H9 (cell line): ENCODE results near the gene GPATCH1. TPM values are rescaled to one million over a fixed set of nuclear protein-coding genes. Genes with fewer than 3 reads are reported as not detected.
"Not testable (repeated sequence)": the region's sequence is repeated elsewhere in the genome, so short reads cannot be mapped to it uniquely, and the experiment has no call there.

Source experiments
- DNase-seq: peaks from one replicate; pipeline ENCODE4 v3.0.0-alpha.2; 2017
- H2AFZ ChIP-seq: one replicate; pipeline ENCODE4 v1.6.1; 2013; ENCODE audit warnings: mild to moderate bottlenecking, low read length, control low read depth, moderate library complexity
- H2AK5ac ChIP-seq: 2 replicates; pipeline ENCODE4 v1.6.1; 2013; ENCODE audit warnings: low read length, control low read depth, mixed read lengths; ENCODE audit not compliant: insufficient read length
- H2BK120ac ChIP-seq: one replicate; pipeline ENCODE4 v1.6.1; 2013; ENCODE audit warnings: low read depth, mild to moderate bottlenecking, low read length, control low read depth, inconsistent platforms; ENCODE audit not compliant: poor library complexity, severe bottlenecking
- H2BK12ac ChIP-seq: 2 replicates; pipeline ENCODE4 v1.6.1; 2013; ENCODE audit warnings: low read length, control low read depth, mixed read lengths, low read depth; ENCODE audit not compliant: insufficient read length
- H2BK15ac ChIP-seq: 2 replicates; pipeline ENCODE4 v1.6.1; 2013; ENCODE audit warnings: low read depth, low read length, control low read depth
- H2BK20ac ChIP-seq: one replicate; pipeline ENCODE4 v1.6.1; 2013; ENCODE audit warnings: low read depth, mild to moderate bottlenecking, low read length, control low read depth, inconsistent platforms; ENCODE audit not compliant: poor library complexity, severe bottlenecking
- H2BK5ac ChIP-seq: 2 replicates; pipeline ENCODE4 v1.6.1; 2013; ENCODE audit warnings: low read length, control low read depth, mixed read lengths; ENCODE audit not compliant: insufficient read length
- H3K14ac ChIP-seq: 2 replicates; pipeline ENCODE4 v1.6.1; 2013; ENCODE audit warnings: low read length, control low read depth; ENCODE audit not compliant: insufficient read depth
- H3K18ac ChIP-seq: 2 replicates; pipeline ENCODE4 v1.6.1; 2013; ENCODE audit warnings: low read depth, mild to moderate bottlenecking, mixed read lengths, low read length, control low read depth; ENCODE audit not compliant: insufficient read length
- H3K23ac ChIP-seq: 2 replicates; pipeline ENCODE4 v1.6.1; 2013; ENCODE audit warnings: low read length, control low read depth, mixed read lengths, low read depth; ENCODE audit not compliant: insufficient read length
- H3K23me2 ChIP-seq: 2 replicates; pipeline ENCODE4 v1.6.1; 2013; ENCODE audit warnings: low read depth, mild to moderate bottlenecking, mixed read lengths, low read length, control low read depth; ENCODE audit not compliant: insufficient read length, poor library complexity, severe bottlenecking
- H3K27ac ChIP-seq: 2 replicates; pipeline ENCODE4 v1.5.1; 2013; ENCODE audit warnings: low read length, control low read depth, mixed read lengths, low read depth; ENCODE audit not compliant: insufficient read length
- H3K27me3 ChIP-seq: 2 replicates; pipeline ENCODE4 v1.6.1; 2013; ENCODE audit warnings: low read length, control low read depth, inconsistent platforms; ENCODE audit not compliant: insufficient read depth
- H3K4ac ChIP-seq: 2 replicates; pipeline ENCODE4 v1.6.1; 2013; ENCODE audit warnings: low read depth, mild to moderate bottlenecking, control low read depth, inconsistent platforms, low read length, moderate library complexity
- H3K4me1 ChIP-seq: 2 replicates; pipeline ENCODE4 v1.6.1; 2013; ENCODE audit warnings: low read length, control low read depth, inconsistent platforms; ENCODE audit not compliant: insufficient read depth
- H3K4me2 ChIP-seq: 2 replicates; pipeline ENCODE4 v1.6.1; 2013; ENCODE audit warnings: low read length, control low read depth, mixed read lengths; ENCODE audit not compliant: insufficient read length, insufficient read depth
- H3K56ac ChIP-seq: 2 replicates; pipeline ENCODE4 v1.6.1; 2013; ENCODE audit warnings: low read depth, mild to moderate bottlenecking, mixed read lengths, low read length, control low read depth; ENCODE audit not compliant: insufficient read length
- H3K79me1 ChIP-seq: 2 replicates; pipeline ENCODE4 v1.6.1; 2013; ENCODE audit warnings: low read depth, mild to moderate bottlenecking, moderate library complexity, low read length, control low read depth, inconsistent platforms; ENCODE audit not compliant: insufficient read depth, poor library complexity, severe bottlenecking
- H3K79me2 ChIP-seq: 2 replicates; pipeline ENCODE4 v1.6.1; 2013; ENCODE audit warnings: low read length, control low read depth, inconsistent platforms; ENCODE audit not compliant: insufficient read depth
- H3K9ac ChIP-seq: 2 replicates; pipeline ENCODE4 v1.6.1; 2013; ENCODE audit warnings: low read length, control low read depth, mixed read lengths; ENCODE audit not compliant: insufficient read length; ENCODE audit errors: extremely low read depth
- H3K9me3 ChIP-seq: one replicate; pipeline ENCODE4 v1.6.1; 2013; ENCODE audit warnings: low read depth, low read length, inconsistent platforms; ENCODE audit not compliant: control insufficient read depth
- H3T11ph ChIP-seq: one replicate; pipeline ENCODE4 v1.6.1; 2013; ENCODE audit warnings: mild to moderate bottlenecking, low read length, control low read depth, inconsistent platforms
- H4K20me1 ChIP-seq: one replicate; pipeline ENCODE4 v1.6.1; 2013; ENCODE audit not compliant: control insufficient read depth, insufficient read length, insufficient read depth
- H4K5ac ChIP-seq: 2 replicates; pipeline ENCODE4 v1.6.1; 2013; ENCODE audit warnings: low read depth, mild to moderate bottlenecking, mixed read lengths, low read length, control low read depth; ENCODE audit not compliant: insufficient read length
- H4K8ac ChIP-seq: replicated peaks from 2 replicates; pipeline ENCODE4 v1.6.1; 2013; ENCODE audit warnings: low read length, control low read depth, mixed read lengths, low read depth; ENCODE audit not compliant: insufficient read length
- H4K91ac ChIP-seq: 2 replicates; pipeline ENCODE4 v1.6.1; 2013; ENCODE audit warnings: low read depth, mild to moderate bottlenecking, moderate library complexity, mixed read lengths, low read length, control low read depth; ENCODE audit not compliant: insufficient read length
- H3K27ac Mint-ChIP-seq, 3 experiments: 2 replicates in 2 of 3; 3 replicates in 1 of 3; pipeline ENCODE4 v1.8.0; 2020 to 2021; ENCODE audit warnings: mixed read lengths in 3 of 3, mild to moderate bottlenecking in 1 of 3, moderate library complexity in 1 of 3
- H3K27me3 Mint-ChIP-seq: 2 replicates; pipeline ENCODE4 v1.8.0; 2021; ENCODE audit warnings: low read depth, mild to moderate bottlenecking, moderate library complexity, mixed read lengths
- H3K36me3 Mint-ChIP-seq, 3 experiments: 2 replicates in 2 of 3; 3 replicates in 1 of 3; pipeline ENCODE4 v1.8.0; 2020 to 2021; ENCODE audit warnings: low read depth in 3 of 3, mixed read lengths in 3 of 3; ENCODE audit not compliant: insufficient read depth in 1 of 3
- H3K4me1 Mint-ChIP-seq, 2 experiments: 2 replicates each; pipeline ENCODE4 v1.8.0; 2020; ENCODE audit warnings: mixed read lengths in 2 of 2
- H3K4me3 Mint-ChIP-seq, 2 experiments: 2 replicates in 1 of 2; 3 replicates in 1 of 2; pipeline ENCODE4 v1.8.0; 2020 to 2021; ENCODE audit warnings: mild to moderate bottlenecking in 2 of 2, mixed read lengths in 2 of 2, moderate library complexity in 1 of 2
- H3K9me3 Mint-ChIP-seq, 2 experiments: 2 replicates in 1 of 2; 3 replicates in 1 of 2; pipeline ENCODE4 v1.8.0; 2020; ENCODE audit warnings: mild to moderate bottlenecking in 2 of 2, mixed read lengths in 2 of 2, moderate library complexity in 1 of 2
- WGBS: extraction: QIAGEN DNeasy Blood & Tissue Kit; methylation state at CpG from one replicate; pipeline ENCODE4 v1.1.7; 2013; ENCODE audit warnings: missing lambda C conversion rate, low lambda C conversion rate, mixed read lengths; ENCODE audit not compliant: insufficient read length; ENCODE audit errors: extremely low coverage; 5-methylcytosine and 5-hydroxymethylcytosine counted together
- total RNA-seq: library from RNA; stranded (reverse); gene quantifications from 2 replicates; pipeline ENCODE4 v1.2.1, GENCODE V29; 2021
- TF ChIP-seq, protein P1 (sequence below): fragments of 200-600 bp; sonication (generic); conservative IDR thresholded peaks from 3 replicates; pipeline ENCODE4 v1.8.0; 2021; ENCODE audit warnings: antibody characterized with exemption, mild to moderate bottlenecking

The GPATCH1 gene
- total RNA-seq, 1 experiment from 2014 or later: 11.7 TPM

DNA sequence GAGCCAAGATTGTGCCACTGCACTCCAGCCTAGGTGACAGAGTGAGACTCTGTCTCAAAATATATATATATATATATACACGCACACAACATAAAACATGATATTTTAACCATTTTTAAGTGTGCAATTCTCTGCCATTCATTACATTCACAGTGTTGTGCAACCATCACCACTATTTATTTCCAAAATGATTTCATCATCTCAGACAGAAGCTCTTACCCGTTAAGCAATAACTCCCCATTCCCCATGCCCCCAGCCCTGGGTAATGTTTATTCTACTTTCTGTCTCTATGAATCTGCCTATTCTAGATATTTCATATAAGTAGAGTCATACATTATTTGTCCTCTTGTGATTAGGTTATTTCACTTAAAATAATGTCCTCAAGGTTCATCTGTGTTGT is 71.2 kb downstream of the GPATCH1 start:
- no peak overlapping the region for H3K18ac ChIP-seq
- Mint-ChIP-seq H3K4me3 (no peak overlapping the region), H3K9me3 (no peaks in the 10 kb centered on the region), H3K36me3 (no peaks in the 10 kb centered on the region), H3K27ac (no peak overlapping the region), H3K4me1 (peaks cover 0 to 2% of the 10 kb centered on the region in 2 experiments; a peak in 1 of 4 replicates), H3K27me3 (no peaks in the 10 kb centered on the region; the same call in 1 of the 2 replicates)
- no peak overlapping the region for H3K4ac ChIP-seq
- no peaks in the 10 kb centered on the region for H3K79me2 ChIP-seq
- no peak for DNase-seq
- H3K9me3 ChIP-seq: no peaks in the 10 kb centered on the region
- H3K79me1 ChIP-seq: no peaks in the 10 kb centered on the region
- H4K8ac ChIP-seq: no peak overlapping the region
- H2BK12ac ChIP-seq: no peak overlapping the region
- TF ChIP-seq, protein P1, sequence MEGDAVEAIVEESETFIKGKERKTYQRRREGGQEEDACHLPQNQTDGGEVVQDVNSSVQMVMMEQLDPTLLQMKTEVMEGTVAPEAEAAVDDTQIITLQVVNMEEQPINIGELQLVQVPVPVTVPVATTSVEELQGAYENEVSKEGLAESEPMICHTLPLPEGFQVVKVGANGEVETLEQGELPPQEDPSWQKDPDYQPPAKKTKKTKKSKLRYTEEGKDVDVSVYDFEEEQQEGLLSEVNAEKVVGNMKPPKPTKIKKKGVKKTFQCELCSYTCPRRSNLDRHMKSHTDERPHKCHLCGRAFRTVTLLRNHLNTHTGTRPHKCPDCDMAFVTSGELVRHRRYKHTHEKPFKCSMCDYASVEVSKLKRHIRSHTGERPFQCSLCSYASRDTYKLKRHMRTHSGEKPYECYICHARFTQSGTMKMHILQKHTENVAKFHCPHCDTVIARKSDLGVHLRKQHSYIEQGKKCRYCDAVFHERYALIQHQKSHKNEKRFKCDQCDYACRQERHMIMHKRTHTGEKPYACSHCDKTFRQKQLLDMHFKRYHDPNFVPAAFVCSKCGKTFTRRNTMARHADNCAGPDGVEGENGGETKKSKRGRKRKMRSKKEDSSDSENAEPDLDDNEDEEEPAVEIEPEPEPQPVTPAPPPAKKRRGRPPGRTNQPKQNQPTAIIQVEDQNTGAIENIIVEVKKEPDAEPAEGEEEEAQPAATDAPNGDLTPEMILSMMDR: no peak
- no peak overlapping the region for H2BK120ac ChIP-seq
- no peak overlapping the region for H3K4me2 ChIP-seq
- H3T11ph ChIP-seq: no peak overlapping the region
- no CpG with 5 or more reads among the region's 2 CpGs for WGBS
- H3K27me3 ChIP-seq: no peaks in the 10 kb centered on the region
- H3K23me2 ChIP-seq: no peaks in the 10 kb centered on the region
- no peaks in the 10 kb centered on the region for H4K20me1 ChIP-seq
- H3K14ac ChIP-seq: no peak overlapping the region
- H2AK5ac ChIP-seq: no peak overlapping the region
- H2BK15ac ChIP-seq: no peak overlapping the region
- H4K5ac ChIP-seq: no peak overlapping the region
- no peak overlapping the region for H4K91ac ChIP-seq
- no peak overlapping the region for H3K9ac ChIP-seq
- H2BK5ac ChIP-seq: no peak overlapping the region
- no peak overlapping the region for H3K27ac ChIP-seq
- no peaks in the 10 kb centered on the region for H3K4me1 ChIP-seq
- H3K56ac ChIP-seq: no peak overlapping the region
- H2BK20ac ChIP-seq: no peak overlapping the region
- no peak overlapping the region for H2AFZ ChIP-seq
- H3K23ac ChIP-seq: no peak overlapping the region

DNA sequence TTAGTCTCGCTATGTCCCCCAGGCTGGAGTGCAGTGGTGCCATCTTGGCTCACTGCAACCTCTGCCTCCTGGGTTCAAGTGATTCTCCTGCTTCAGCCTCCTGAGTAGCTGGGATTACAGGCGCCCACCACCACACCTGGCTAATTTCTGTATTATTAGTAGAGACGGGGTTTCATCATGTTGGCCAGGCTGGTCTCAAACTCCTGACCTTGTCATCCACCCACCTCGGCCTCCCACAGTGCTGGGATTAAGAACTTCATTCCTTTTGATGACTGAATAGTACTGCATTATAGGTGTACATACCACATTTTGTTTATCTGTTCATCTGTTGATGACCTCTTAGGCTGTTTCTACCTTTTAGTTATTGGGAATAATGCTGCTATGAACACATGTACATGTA is 71.6 kb downstream of the GPATCH1 start:
- not testable (repeated sequence) for H3K27me3 Mint-ChIP-seq, H4K5ac ChIP-seq, H3K4ac ChIP-seq, H3K79me2 ChIP-seq, DNase-seq, H3K9me3 ChIP-seq, H3K27me3 ChIP-seq, H3K79me1 ChIP-seq, H2BK12ac ChIP-seq, H3K14ac ChIP-seq, H2AFZ ChIP-seq, H3K23me2 ChIP-seq, H2BK120ac ChIP-seq, H3K36me3 Mint-ChIP-seq, H3K9ac ChIP-seq, H3K9me3 Mint-ChIP-seq, H3K4me1 Mint-ChIP-seq, H3K18ac ChIP-seq, H3K4me2 ChIP-seq, H3K4me1 ChIP-seq, H2AK5ac ChIP-seq, H2BK15ac ChIP-seq, H2BK20ac ChIP-seq, H3K27ac Mint-ChIP-seq, H4K20me1 ChIP-seq, H3K23ac ChIP-seq, H4K8ac ChIP-seq, H3T11ph ChIP-seq, H3K27ac ChIP-seq, H3K4me3 Mint-ChIP-seq, H4K91ac ChIP-seq, H2BK5ac ChIP-seq, H3K56ac ChIP-seq
- no CpG with 5 or more reads among the region's 4 CpGs for WGBS
